Astrocyte of the cerebellum (primary cell): ENCODE results near the gene MRPL27.

ENCODE experiments used
- DNase-seq: peaks from one replicate; pipeline ENCODE4 v3.0.0-alpha.2; 2011; ENCODE audit warnings: low read depth
- H3K4me3 ChIP-seq: 2 replicates; pipeline ENCODE4 v1.5.1; 2011; ENCODE audit warnings: mild to moderate bottlenecking, low read depth, low read length, moderate library complexity
- in situ Hi-C: cut with HindIII; loops from 2 replicates; pipeline ENCODE4 v1.10.0; 2017; ENCODE audit warnings: low sequenced_read_pairs
- TF ChIP-seq, protein P1 (sequence below): IDR thresholded peaks from 2 replicates; pipeline ENCODE4 v1.5.1; 2012; ENCODE audit warnings: low read length, low read depth, moderate library complexity, mild to moderate bottlenecking; ENCODE audit errors: missing control alignments

The MRPL27 gene

DNA sequence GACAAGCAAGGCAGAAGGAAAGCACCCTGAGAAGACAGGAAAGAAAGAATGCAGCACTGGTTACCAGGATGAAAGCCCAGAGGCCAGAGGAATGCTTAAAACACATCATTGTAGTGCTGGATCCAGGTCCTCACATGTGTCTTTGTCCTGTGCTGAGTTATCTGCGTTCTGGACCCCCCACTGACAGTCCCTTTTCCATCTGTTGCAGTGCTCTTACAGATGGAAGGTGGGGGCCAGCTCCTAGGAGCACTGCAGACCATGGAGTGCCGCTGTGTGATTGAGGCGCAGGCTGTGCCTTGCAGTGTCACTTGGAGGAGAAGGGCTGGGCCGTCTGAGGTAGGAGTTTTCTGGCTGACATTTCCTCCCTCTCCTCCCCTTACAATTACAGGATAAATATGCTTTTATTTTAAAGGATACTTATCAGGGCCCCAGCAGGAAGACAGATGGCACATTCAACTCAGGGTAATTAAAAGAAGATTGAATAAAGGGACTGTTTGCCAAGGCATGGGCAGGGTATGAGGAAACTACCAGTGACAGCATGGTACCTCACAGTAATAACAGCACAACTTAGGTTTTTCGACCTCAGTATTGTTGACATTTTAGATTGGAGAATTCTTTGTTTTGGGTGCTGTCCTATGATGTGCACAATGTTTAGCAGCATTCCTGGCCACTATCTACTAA, 3.0 kb upstream of the MRPL27 start:
- H3K4me3 ChIP-seq = no peak overlapping the region
- TF ChIP-seq, protein P1, sequence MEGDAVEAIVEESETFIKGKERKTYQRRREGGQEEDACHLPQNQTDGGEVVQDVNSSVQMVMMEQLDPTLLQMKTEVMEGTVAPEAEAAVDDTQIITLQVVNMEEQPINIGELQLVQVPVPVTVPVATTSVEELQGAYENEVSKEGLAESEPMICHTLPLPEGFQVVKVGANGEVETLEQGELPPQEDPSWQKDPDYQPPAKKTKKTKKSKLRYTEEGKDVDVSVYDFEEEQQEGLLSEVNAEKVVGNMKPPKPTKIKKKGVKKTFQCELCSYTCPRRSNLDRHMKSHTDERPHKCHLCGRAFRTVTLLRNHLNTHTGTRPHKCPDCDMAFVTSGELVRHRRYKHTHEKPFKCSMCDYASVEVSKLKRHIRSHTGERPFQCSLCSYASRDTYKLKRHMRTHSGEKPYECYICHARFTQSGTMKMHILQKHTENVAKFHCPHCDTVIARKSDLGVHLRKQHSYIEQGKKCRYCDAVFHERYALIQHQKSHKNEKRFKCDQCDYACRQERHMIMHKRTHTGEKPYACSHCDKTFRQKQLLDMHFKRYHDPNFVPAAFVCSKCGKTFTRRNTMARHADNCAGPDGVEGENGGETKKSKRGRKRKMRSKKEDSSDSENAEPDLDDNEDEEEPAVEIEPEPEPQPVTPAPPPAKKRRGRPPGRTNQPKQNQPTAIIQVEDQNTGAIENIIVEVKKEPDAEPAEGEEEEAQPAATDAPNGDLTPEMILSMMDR = no peak
- in situ Hi-C loops = no loop called here
- DNase-seq = no peak

DNA sequence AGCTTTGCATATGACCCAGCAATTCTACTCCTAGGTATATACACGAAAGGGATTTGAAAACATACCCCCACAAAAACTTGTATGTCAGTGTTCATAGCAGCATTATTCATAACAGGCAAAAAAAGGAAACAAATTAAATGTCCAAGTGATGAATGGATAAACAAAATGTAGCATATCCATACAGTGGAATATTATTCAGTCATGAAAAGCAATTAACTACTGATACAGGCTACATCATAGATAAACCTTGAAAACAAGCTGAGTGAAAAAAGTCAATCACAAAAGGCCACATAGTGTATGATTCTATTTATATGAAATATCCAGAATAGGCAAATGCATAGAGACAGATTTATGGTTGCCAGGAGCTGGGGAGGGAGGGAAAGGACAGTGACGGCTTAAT, 721 bp upstream of the MRPL27 start:
- H3K4me3 ChIP-seq = peak overlapping the region; percentile 95
- TF ChIP-seq, protein P1 = no peak
- in situ Hi-C loops = no loop called here
- no peak for DNase-seq

DNA sequence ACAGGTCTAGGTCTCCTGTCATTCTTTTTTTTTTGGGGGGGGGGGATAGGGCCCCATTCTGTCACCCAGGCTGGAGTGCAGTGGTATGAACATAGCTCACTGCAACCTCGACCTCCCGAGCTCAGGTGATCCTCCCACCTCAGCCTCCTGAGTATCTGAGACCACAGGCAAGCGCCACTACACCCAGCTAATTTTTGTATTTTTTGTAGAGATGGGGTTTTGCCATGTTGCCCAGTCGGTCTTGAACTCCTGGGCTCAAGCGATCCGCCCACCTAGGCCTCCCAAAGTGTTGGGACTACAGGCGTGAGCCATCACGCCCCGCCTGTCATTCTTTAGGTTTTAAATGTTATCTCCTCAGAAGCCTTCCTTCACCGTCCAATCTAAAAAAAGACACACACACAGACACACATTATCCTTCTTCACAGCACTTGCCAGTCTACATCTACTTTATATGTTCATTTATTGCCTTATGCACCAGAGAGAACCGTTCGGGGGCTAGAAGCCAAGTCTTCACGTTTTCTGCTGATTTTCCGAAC, 694 bp downstream of the MRPL27 start:
- in situ Hi-C loops = no loop called here
- TF ChIP-seq, protein P1 = no peak
- H3K4me3 ChIP-seq = peak overlapping the region; percentile 95
- DNase-seq = no peak

DNA sequence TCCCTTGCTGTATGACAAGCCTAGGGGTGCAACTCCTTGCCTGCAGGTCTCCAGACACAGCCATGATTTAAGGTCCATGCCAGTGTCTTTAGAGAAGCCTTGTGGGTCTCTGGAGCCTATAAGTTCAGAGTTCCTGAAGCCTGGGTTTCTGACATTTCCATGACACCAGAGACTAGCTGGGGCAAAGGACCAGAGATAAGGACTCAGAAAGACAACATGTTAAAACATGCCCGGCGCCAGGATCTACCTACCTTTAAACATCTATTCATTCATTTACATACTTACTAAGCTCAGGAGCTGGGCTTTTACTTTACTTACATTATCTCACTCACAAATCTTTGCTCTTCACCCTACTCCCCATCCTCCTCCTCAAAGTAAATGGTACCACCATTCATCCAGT, 1.5 kb downstream of the MRPL27 start:
- in situ Hi-C loops = no loop called here
- DNase-seq = no peak
- TF ChIP-seq, protein P1 = no peak
- peak overlapping the region; percentile 95 for H3K4me3 ChIP-seq

DNA sequence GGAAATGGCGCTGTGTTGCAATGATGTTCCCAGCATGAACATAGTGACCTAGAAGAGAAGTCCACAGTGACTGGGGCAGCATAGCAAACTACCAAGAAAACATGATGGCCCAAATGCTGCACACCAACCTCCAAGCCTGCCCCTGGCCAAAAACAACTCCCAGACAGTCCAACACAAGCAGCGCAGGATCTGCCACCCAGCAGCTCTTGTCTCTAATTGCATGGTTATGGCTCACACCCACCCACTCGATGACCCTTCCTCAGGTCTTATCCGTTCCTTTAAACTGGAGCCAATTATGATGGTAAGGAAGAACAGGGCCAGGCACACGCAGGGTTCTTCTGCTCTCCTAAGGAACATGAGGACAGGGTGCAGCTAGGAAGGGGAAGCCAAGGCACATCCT, 2.9 kb downstream of the MRPL27 start:
- H3K4me3 ChIP-seq = no peak overlapping the region
- TF ChIP-seq, protein P1 = no peak
- DNase-seq = no peak
- in situ Hi-C loops = no loop called here

DNA sequence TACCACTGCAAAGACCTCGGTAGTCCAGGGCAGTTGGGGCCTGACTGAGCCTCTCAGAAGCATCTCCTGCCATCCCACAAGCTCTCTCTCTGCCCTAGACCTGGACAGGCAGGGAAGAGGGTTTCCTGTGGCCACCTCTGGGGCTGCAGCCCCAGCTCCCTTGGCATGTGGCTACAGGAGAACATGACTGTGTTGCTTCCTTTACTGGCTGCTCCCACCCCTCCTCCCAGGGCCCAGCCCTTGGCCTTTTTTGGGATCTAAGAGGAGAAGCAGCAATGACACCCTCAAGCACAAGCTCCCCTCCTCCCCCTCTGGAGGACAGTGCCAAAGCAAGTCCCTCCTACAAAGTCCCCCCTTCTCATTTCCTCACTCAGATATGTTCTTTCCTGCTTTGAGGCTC, 5.6 kb downstream of the MRPL27 start:
- DNase-seq = no peak
- in situ Hi-C loops = no loop called here
- TF ChIP-seq, protein P1 = no peak
- H3K4me3 ChIP-seq = no peak overlapping the region
